Limb (tissue), 2 donors: ENCODE data around the gene PLCB4.

Experiments used
- DNase-seq, 2 donors: peaks; one replicate each; pipeline ENCODE4 v3.0.0-alpha.2; 2016; ENCODE audit errors: extremely low spot score in 2 of 2

The PLCB4 gene

GRCh38 chr20:9308056-9308455 lies 239.2 kb downstream of the PLCB4 start:
- no peak for DNase-seq

GRCh38 chr20:9311132-9311531 lies 242.2 kb downstream of the PLCB4 start:
- DNase-seq, result no peak

DNA sequence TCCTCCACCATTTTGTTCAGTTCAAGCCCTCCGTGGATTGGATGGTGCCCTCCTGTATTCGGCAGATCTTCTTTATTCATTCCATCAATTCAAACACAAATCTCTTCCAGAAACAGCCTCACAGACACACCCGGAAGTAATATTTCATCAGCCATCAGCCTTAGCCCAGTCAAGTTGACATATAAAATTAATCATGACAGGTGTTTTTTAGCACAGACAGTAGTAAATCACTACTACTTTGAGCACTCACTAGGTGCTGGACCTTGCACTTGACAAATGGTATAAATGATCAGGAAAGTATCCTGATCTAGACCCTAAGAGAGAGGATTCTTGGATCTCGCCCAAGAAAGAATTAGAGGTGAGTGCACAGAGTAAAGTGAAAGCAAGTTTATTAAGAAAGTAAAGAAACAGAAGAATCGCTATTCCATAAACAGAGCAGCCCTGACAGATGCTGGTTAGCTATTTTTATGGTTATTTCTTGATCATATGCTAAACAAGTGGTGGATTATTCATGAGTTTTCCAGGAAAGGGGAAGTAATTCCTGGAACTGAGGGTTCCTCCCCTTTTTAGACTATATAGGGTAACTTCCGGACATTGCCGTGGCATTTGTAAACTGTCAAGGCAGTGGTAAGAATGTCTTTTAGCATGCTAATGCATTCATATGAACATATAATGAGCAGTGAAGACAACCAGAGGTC lies 250.9 kb downstream of the PLCB4 start:
- DNase-seq, result no peak

GRCh38 chr20:9321007-9321406 lies 252.1 kb downstream of the PLCB4 start:
- DNase-seq, result no peak

DNA sequence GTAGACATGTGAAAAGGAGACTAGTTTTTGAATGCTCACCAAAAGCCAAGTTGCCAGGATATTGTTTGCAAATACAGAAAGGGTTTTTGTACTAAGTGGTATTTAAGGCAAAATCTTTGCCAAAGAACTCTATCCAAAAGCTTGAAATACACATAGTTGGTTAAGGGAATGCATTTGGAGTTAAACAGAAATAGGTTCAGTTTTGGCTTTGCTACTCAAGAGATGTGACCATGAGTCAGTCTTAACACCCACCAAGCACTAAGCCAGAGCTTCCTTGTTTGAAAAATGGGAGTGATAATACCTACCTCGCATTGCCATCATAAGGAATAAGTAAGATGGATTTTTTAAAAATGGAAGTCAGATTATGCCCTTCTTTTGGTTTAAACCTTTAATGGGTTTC lies 253.8 kb downstream of the PLCB4 start:
- no peak for DNase-seq

DNA sequence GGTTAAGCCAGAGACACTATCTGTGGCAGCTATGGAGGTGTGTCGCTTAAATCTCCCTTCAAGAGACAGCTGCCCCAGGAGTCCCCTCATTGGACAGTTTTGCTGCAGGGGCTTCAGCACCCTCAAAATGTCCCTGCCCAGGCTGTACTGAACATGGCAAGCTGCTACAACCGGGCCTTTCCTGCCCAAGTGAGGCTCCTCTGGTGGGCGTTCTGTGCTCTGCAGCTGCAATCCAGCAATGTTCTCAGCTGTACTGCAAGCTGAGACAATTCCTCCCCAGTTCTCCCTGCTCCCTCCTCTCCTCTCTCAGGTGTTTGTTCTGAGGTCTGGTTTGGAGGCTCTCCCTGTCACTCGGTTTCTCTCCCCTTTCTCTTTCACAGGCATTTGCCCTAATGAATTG lies 254.7 kb downstream of the PLCB4 start:
- DNase-seq, result no peak

DNA sequence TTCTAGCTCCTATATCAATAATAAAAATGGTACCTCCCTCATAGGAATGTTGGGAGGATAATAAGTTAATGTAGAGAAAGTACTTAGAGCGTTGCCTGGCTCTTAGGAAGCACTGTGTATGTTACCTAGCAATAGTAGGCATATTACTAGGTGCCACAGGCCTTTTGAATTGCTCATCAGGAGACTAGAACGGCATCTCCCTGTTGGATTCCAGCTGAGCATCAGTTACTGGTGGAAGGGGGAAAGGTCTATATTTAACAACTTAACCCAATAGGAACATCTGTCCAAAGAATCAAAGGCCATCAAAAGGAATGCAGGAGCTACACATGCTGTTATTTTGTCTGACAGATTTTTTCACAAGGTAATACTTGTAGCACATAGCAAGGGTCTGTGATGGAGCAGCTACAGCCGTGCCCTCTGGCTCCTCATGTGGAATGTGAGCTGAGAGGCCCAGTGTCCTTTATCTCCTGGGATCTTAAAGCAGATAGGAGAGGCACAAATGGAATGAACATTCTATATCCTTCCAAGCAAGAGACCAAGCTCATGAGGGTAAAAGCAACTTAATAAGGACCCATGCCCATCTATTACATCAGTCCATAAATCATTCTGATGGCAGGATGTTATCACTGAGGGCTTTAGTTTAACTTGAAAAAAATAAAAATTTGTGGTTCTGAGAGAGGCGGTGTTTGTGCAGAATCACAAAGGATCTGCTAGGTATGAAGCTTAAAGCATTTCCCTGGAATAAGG lies 260.6 kb downstream of the PLCB4 start:
- no peak for DNase-seq

GRCh38 chr20:9330151-9330550 lies 261.3 kb downstream of the PLCB4 start:
- no peak for DNase-seq

- no peak for DNase-seq
Measured at GRCh38 chr20:9331707-9332435, 263.0 kb downstream of the PLCB4 start.

DNA sequence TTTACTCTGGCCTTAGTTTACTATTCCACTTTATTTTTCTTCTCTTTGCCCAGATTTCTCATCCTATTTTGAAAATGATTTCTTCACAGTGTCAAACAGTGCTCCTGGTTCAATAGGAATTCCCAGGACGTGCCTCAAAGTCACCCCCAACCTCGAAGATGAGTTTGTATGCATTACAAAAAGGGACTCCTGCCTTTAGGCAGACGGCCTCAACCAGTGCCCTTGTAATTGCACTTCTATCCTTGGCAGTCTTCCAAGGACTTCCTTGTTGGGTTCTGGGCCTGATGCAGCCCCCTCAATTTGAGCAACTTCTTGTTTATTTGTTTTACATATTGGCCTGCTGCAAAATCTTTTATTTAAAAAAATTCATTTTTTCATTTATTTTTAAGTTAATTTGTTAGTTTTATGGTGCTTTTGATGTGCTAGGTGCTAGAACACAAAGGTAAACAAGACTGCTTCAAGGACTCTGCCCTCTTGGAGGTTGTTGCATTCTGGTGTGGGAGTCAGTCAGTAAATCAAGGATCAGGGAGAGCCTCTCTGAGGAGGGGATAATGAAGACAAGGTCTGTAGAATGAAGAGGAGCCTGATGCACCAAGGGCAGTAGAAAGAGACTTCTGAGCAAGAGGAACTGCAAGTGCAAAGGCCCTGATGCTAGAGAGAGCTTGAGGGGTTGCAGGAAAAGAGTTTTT lies 264.0 kb downstream of the PLCB4 start:
- DNase-seq, result no peak

DNA sequence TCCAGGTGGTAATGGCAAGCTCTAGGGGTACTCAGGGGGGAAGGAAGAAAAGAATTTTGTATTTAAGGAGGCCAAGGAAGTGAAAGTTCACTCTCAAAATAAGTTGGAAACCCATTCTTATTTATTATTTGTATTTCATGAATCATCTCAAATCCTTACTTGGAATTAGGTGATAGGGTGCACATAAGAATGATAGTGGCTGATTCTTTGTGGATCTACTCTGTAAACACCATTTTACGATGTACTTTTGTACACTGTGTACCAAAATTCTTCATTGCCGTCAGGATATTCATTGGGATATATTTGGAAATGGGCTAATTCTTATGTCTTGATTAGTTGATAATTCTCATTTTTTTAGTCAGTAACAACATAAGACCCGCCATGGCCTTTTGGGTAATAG lies 266.0 kb downstream of the PLCB4 start:
- DNase-seq, result no peak

DNA sequence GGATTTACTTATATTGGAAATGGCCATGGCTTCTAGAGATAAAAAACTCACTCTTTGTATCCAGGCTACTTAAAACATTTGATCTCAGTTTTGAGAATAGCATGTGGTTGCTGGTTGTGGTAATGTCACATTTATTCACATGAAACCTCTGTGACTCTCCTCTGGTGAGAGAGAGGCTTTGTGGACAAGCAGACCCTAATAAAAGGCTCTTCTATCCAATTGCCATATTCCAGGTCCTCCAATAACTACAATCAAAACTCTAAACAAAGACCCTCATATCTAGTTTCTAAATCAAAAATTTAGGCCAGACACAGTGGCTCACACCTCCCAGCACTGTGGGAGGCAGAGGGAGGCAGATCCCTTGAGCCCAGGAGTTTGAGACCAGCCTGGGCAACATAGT lies 269.2 kb downstream of the PLCB4 start:
- DNase-seq, result no peak

GRCh38 chr20:9339708-9340107 lies 270.8 kb downstream of the PLCB4 start:
- no peak for DNase-seq

DNA sequence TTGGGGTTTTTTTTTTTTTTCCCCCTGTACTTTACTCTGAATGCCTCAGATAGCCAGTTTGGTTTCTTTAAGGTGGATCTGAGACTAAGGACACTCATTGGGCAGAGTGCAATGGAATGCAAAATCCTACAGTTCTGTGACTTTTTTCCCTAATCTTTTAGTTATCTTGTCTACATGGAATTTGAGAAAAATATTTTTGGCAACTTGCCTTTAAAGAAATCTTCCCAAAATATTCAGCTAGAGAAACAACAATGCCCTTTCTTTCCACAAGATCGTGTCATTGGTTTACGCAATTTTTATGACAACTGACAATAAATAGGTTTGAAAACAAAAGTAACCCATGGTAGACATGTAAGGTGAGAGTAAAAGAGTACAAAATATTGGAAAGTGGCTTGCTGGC lies 273.8 kb downstream of the PLCB4 start:
- DNase-seq, result no peak

DNA sequence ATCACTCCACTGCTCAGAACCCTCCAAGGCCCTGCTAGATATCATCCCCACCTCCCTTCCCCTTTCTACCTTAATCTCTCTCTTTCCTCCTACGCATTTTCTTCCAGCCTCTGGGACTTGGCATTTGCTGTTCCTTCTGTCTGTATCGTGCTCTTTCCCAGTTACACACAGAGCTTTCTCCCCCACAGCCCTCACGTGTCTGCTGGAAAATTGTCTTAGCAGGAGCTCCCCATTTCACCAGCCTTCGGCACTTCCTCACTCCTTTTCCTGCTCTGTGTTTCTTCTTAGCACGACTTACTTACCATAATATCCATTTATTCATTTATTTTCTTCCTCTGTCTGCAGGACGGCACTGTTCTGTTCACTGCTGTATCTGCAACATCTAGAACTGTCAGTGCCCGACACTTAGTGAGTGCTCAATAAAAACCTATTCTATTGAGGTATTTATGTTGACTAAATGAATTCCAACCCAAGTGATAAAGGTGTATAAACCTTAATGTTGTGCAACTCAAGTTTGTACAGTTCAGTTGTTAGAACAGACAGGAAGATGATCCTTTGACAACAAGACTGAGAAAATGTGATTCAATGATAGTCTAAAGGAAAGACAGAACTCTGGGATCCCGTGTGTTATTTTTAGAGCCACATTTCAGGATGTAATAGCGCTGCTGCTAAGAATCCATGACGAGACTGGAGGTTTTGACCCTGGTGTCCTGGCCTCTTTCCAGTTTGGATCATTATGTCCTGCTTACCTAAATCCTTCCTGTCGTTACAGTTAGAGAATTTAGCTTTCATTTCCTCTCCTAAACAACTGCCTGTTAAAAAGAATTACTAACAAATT lies 275.4 kb downstream of the PLCB4 start:
- DNase-seq, result peak in 1 of 2 donors; percentile 45

- no peak for DNase-seq
Measured at GRCh38 chr20:9348316-9348715, 279.4 kb downstream of the PLCB4 start.

- no peak for DNase-seq
Measured at GRCh38 chr20:9348747-9349146, 279.9 kb downstream of the PLCB4 start.

DNA sequence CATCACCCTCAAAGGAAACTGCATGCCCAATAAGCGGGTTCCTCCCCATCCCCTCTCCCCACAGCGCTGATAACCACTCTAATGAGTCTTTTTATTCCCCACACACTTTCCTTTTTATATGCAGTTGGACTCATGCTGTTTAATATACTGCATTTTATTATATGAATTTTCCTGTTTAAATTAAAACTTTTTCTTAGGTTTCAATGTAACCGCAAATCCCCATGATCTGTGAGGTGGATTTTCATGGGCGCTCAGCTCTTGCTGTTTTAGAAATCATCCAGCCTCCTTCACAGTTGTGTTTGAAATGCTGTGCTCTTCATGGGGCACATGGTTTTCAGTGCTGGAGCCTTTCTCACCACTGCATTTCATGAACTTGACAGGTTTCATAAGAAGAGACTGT lies 280.4 kb downstream of the PLCB4 start:
- DNase-seq, result no peak

- no peak for DNase-seq
Measured at GRCh38 chr20:9352739-9353138, 283.9 kb downstream of the PLCB4 start.

GRCh38 chr20:9353180-9353915 lies 284.5 kb downstream of the PLCB4 start:
- no peak for DNase-seq
